GM15510 (cell line): ENCODE results near the gene NXPE2.

Source experiments
- POLR2A ChIP-seq: IDR thresholded peaks from 3 replicates; pipeline ENCODE4 v1.6.1; 2011; ENCODE audit warnings: borderline replicate concordance; ENCODE audit not compliant: insufficient read length; ENCODE audit errors: extremely low read depth

The NXPE2 gene

DNA sequence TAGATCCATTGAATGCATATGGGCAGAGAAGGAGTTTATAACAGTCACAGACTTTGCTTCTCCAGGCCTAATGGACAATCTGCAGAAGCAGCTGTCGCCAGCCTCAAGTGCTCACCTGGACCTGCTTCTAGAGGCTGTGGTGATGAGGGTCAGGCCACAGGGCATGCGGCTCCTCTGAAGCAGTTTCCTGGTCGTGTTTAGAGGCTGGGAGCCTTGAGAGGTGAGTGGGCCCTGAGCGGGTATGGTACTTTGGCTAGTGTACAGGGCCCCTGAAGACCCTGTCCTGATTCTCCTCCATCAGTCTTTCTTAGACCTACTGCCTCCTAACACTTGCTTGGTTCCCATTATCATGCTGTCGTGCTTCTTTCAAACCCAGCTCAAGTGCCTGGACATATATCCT, 41.2 kb downstream of the NXPE2 start:
- TF ChIP-seq POLR2A: no peak

- no peak for TF ChIP-seq POLR2A
Measured at GRCh38 chr11:114724916-114725524, 46.7 kb downstream of the NXPE2 start.

DNA sequence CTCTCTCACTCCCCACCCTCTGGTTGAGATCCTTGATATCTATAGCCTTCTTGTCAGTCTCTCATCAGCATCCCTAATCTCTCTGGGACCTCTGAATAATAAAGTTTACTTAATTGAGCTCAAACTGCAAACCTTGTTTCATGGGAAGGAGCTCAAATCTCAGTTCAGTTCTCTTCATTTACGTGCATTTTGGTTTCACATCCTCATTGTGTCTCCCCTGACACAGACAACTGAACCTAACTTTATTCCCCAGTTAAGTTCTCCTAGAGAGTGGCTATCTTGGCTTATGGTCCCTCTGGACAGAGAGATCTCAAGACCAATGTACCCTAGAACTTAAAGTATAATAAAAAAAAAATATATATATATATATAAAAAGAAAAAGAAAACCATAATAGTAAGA, 47.3 kb downstream of the NXPE2 start:
- no peak for TF ChIP-seq POLR2A

- no peak for TF ChIP-seq POLR2A
Measured at GRCh38 chr11:114736806-114737205, 58.5 kb downstream of the NXPE2 start.

DNA sequence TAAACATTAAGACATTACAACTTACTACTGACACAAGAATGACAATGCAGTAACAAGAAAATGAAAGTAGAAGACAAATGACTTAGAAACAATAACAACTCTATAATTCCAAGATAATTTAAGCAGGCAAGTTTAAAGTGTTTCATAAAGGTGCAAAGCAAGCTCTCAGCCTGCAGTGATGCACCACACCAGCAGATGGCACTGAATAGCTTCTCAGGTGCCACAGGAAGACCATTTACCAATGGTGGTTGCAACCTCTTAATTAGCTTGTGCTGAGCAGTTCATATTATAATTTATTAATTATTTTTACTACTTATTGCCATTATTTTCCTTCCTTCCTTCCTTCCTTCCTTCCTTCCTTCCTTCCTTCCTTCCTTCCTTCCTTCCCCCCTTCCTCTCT, 60.6 kb downstream of the NXPE2 start:
- no peak for TF ChIP-seq POLR2A

- TF ChIP-seq POLR2A: no peak
Measured at GRCh38 chr11:114745150-114745671, 66.9 kb downstream of the NXPE2 start.

DNA sequence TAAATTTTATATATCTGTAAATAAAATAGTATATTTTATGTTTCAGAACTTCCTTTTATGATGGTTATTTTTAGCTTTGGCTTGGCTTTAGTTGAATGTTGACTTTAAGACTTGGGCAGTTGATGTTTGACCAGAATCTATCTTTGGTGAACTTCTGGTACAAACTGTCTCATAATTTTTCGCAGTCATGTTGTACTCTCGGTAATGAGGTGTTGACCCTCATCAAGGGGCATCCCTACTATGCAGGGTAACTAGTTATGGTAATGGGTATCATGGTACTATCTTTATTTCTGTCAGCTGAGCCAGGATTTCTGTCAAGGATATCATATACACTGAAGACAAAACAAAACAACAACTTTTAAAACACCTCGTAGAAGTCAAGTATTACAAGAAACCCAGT, 67.7 kb downstream of the NXPE2 start:
- no peak for TF ChIP-seq POLR2A
